ENCODE measurements around the gene LRRC27. TPM values are rescaled to one million over a fixed set of nuclear protein-coding genes. Genes with fewer than 3 reads are reported as not detected.

The LRRC27 gene
- total and polyA plus RNA-seq, 2 donors (not counting 1 experiment from before 2014, with no cell fraction given), result 4.1 to 11.7 TPM

DNA sequence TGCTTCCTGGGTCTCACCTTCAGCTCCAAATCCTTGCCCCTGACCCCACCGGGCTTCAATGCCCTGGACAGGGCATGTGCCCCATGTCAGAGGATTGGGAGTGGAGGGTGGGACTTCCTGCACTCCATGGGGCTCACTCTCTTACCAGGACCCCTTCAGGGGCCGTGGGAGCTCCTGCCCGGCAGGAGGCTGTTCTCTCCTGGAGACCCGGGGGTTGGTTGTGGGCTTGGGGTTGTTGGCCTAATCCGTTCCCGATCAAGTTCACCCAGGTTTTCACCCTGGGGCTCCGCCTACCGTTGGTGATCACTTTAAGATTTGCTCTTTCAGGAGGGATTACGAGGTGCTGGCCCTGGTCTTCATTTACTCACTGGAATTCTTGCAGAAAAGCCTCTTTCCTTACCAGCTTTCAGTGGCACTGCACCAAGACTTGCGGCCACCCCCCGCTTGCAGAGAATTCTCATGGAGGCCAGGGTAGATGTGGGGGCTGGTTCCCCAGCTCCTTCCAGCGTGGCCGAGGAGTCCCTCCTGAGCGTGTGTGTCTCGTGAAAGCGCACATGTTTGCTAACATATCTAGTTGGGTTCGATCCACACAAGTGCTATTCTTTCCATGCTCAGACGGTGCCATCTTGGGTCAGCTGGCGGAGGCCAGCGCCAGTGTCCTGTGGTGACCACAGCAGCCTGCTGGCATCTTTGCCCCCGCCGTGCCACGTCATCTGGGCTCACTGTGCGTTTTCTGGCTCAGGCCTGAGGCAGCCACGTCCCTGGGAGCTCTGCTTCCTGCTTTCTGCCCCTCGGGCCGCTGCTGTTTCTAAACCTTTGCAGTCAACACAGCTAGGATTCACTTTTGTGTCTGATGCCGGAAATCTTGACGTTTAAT is 80.6 kb downstream of the LRRC27 start:
- H3K27ac ChIP-seq (ENCODE audit: insufficient read depth, low read length), result no peak overlapping the region
- no peaks in the 10 kb centered on the region for H4K20me1 ChIP-seq (ENCODE audit: control insufficient read depth, extremely low read depth, insufficient read depth, low read length)
- H3K4me3 ChIP-seq (replicated peaks in 1 of 4; ENCODE audit: control extremely low read depth in 1 of 4, insufficient read depth in 1 of 4, low read depth in 3 of 4, low read length in 4 of 4), result no peak overlapping the region
- no peaks in the 10 kb centered on the region for H3K9me3 ChIP-seq (ENCODE audit: control insufficient read depth, insufficient read depth, low read depth, low read length)
- H3K4me2 ChIP-seq (ENCODE audit: extremely low read depth, insufficient read depth, low read length), result no peak overlapping the region
- H3K36me3 ChIP-seq (ENCODE audit: control insufficient read depth, insufficient read depth, low read length), result no peaks in the 10 kb centered on the region
- no peaks in the 10 kb centered on the region for H3K79me2 ChIP-seq (ENCODE audit: control insufficient read depth, insufficient read depth, low read length)
- H3K9ac ChIP-seq (ENCODE audit: insufficient read depth, low read length), result no peak overlapping the region
- peaks cover 6% of the 10 kb centered on the region for H3K4me1 ChIP-seq (ENCODE audit: control insufficient read depth, extremely low read depth, insufficient read depth, low read length)
- H2AFZ ChIP-seq (ENCODE audit: low read length), result no peak overlapping the region
- DNase-seq (ENCODE audit: low read depth in 2 of 2), result no peak
- no peaks in the 10 kb centered on the region for H3K27me3 ChIP-seq (ENCODE audit: control insufficient read depth, insufficient read depth, low read length)
- no peak for TF ChIP-seq EZH2 (IDR thresholded peaks at IDR 0.05; ENCODE audit: low read length, missing control alignments)
- TF ChIP-seq, protein P1, sequence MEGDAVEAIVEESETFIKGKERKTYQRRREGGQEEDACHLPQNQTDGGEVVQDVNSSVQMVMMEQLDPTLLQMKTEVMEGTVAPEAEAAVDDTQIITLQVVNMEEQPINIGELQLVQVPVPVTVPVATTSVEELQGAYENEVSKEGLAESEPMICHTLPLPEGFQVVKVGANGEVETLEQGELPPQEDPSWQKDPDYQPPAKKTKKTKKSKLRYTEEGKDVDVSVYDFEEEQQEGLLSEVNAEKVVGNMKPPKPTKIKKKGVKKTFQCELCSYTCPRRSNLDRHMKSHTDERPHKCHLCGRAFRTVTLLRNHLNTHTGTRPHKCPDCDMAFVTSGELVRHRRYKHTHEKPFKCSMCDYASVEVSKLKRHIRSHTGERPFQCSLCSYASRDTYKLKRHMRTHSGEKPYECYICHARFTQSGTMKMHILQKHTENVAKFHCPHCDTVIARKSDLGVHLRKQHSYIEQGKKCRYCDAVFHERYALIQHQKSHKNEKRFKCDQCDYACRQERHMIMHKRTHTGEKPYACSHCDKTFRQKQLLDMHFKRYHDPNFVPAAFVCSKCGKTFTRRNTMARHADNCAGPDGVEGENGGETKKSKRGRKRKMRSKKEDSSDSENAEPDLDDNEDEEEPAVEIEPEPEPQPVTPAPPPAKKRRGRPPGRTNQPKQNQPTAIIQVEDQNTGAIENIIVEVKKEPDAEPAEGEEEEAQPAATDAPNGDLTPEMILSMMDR (conservative IDR thresholded peaks at IDR 0.05 in 1 of 2, IDR thresholded peaks at IDR 0.05 in 1 of 2; ENCODE audit: low read depth in 1 of 2, low read length in 2 of 2), result no peak

DNA sequence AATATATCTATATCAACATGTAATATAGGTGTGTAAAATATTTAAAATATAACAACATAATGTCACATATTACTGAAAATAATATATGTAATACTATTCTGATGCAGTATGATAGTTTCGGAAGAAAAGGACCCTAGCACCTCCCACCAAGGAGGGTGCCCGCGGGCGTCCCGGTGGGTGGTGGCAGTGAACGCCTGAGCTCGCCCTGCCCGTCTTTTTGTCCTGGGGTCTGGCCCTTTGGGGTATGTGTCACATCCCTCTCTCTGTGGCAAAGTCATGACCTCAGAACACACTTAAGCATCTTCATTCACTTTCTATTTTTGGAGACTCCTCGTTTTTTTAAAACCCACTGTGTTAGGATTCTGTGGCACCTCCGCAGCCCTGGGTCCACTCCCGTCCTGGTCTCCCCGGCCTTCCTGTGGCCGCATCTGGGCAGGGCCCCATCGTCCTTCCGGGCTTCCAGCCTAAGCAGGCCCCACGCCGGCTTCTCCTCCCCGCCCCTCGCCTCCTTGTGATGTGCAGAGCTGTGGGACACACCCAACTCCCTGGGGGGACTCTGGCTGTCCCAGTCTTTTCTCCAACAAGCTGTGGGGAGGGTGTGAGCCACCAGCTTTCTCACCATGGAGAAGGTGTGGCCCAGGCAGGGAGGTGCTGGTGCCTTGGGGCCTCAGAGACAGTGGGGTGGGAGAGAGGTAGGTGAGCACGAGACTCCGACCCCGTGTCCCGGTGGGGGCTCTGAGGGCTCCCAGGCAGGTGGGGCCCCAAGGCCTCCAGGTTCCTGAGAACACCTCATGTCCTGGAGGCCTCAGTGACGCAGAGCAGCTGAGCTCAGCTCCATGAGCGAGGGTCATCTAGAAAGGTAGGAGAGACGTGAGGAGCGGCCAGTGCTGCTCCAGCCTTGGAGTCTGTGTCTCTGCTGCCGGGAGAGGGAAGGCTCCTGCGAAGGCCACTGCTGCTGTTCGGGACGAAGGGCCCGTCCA is 81.5 kb downstream of the LRRC27 start:
- Histone ChIP-seq H2AFZ (ENCODE audit: low read length) (no peak overlapping the region), H3K36me3 (ENCODE audit: control insufficient read depth, insufficient read depth, low read length) (no peaks in the 10 kb centered on the region), H4K20me1 (ENCODE audit: control insufficient read depth, extremely low read depth, insufficient read depth, low read length) (no peaks in the 10 kb centered on the region), H3K4me2 (ENCODE audit: extremely low read depth, insufficient read depth, low read length) (no peak overlapping the region), H3K4me1 (ENCODE audit: control insufficient read depth, extremely low read depth, insufficient read depth, low read length) (peaks cover 4% of the 10 kb centered on the region), H3K79me2 (ENCODE audit: control insufficient read depth, insufficient read depth, low read length) (no peaks in the 10 kb centered on the region), H3K27ac (ENCODE audit: insufficient read depth, low read length) (no peak overlapping the region), H3K27me3 (ENCODE audit: control insufficient read depth, insufficient read depth, low read length) (no peaks in the 10 kb centered on the region), H3K9me3 (ENCODE audit: control insufficient read depth, insufficient read depth, low read depth, low read length) (no peaks in the 10 kb centered on the region), H3K9ac (ENCODE audit: insufficient read depth, low read length) (no peak overlapping the region), H3K4me3 (replicated peaks in 1 of 4; ENCODE audit: control extremely low read depth in 1 of 4, insufficient read depth in 1 of 4, low read depth in 3 of 4, low read length in 4 of 4) (no peak overlapping the region)
- no peak for DNase-seq (ENCODE audit: low read depth in 2 of 2)
- TF ChIP-seq, protein P1 (conservative IDR thresholded peaks at IDR 0.05 in 1 of 2, IDR thresholded peaks at IDR 0.05 in 1 of 2; ENCODE audit: low read depth in 1 of 2, low read length in 2 of 2), result no peak
- no peak for TF ChIP-seq EZH2 (IDR thresholded peaks at IDR 0.05; ENCODE audit: low read length, missing control alignments)
